Fibroblast of skin of scalp (primary cell): ENCODE data around the gene C3orf70.
A peak's percentile ranks its signal among the peaks of the same experiment; 100 is the strongest.
"Not testable (repeated sequence)": the region's sequence is repeated elsewhere in the genome, so short reads cannot be mapped to it uniquely, and the experiment has no call there.

Source experiments
- DNase-seq: peaks from one replicate; pipeline ENCODE4 v3.0.0-alpha.2; 2013

Gene C3orf70

GRCh38 chr3:185151101-185151963 lies 1.5 kb downstream of the C3orf70 start:
- DNase-seq, result no peak

- DNase-seq, result no peak
Measured at GRCh38 chr3:185150561-185150960, 2.3 kb downstream of the C3orf70 start.

GRCh38 chr3:185149591-185149990 lies 3.3 kb downstream of the C3orf70 start:
- no peak for DNase-seq

GRCh38 chr3:185145511-185145910 lies 7.3 kb downstream of the C3orf70 start:
- no peak for DNase-seq

GRCh38 chr3:185144784-185145183 lies 8.1 kb downstream of the C3orf70 start:
- no peak for DNase-seq

- no peak for DNase-seq
Measured at GRCh38 chr3:185137821-185138220, 15.0 kb downstream of the C3orf70 start.

GRCh38 chr3:185134509-185134908 lies 18.4 kb downstream of the C3orf70 start:
- no peak for DNase-seq

GRCh38 chr3:185131602-185132256 lies 21.1 kb downstream of the C3orf70 start:
- DNase-seq, result no peak

GRCh38 chr3:185129083-185129482 lies 23.8 kb downstream of the C3orf70 start:
- no peak for DNase-seq

GRCh38 chr3:185126201-185126600 lies 26.7 kb downstream of the C3orf70 start:
- DNase-seq, result no peak

GRCh38 chr3:185120126-185120525 lies 32.7 kb downstream of the C3orf70 start:
- no peak for DNase-seq

- no peak for DNase-seq
Measured at GRCh38 chr3:185115371-185115770, 37.5 kb downstream of the C3orf70 start.

GRCh38 chr3:185114756-185115155 lies 38.1 kb downstream of the C3orf70 start:
- no peak for DNase-seq

GRCh38 chr3:185112186-185112585 lies 40.7 kb downstream of the C3orf70 start:
- DNase-seq, result no peak

GRCh38 chr3:185109012-185109411 lies 43.8 kb downstream of the C3orf70 start:
- not testable (repeated sequence) for DNase-seq

- DNase-seq, result not testable (repeated sequence)
Measured at GRCh38 chr3:185106256-185106890, 46.5 kb downstream of the C3orf70 start.

- DNase-seq, result no peak
Measured at GRCh38 chr3:185103359-185104127, 49.3 kb downstream of the C3orf70 start.

- DNase-seq, result no peak
Measured at GRCh38 chr3:185094697-185095096, 58.2 kb downstream of the C3orf70 start.

GRCh38 chr3:185093116-185093515 lies 59.7 kb downstream of the C3orf70 start:
- no peak for DNase-seq

- DNase-seq, result no peak
Measured at GRCh38 chr3:185090811-185091210, 62.0 kb downstream of the C3orf70 start.

GRCh38 chr3:185089751-185090150 lies 63.1 kb downstream of the C3orf70 start:
- no peak for DNase-seq

GRCh38 chr3:185089343-185089742 lies 63.5 kb downstream of the C3orf70 start:
- DNase-seq, result peak; percentile 54

GRCh38 chr3:185087419-185087818 lies 65.4 kb downstream of the C3orf70 start:
- no peak for DNase-seq
